Brain microvascular endothelial cell (primary cell): ENCODE data around the gene HIVEP1.
"Not testable (repeated sequence)": the region's sequence is repeated elsewhere in the genome, so short reads cannot be mapped to it uniquely, and the experiment has no call there.

Source experiments
- DNase-seq: peaks from one replicate; pipeline ENCODE4 v3.0.0-alpha.2; 2020
- H3K27ac ChIP-seq: fragments of 250-450 bp; sonication (Bioruptor Pico); 2 replicates; pipeline ENCODE4 v1.5.1; 2020; ENCODE audit warnings: mild to moderate bottlenecking, moderate library complexity
- H3K27me3 ChIP-seq: fragments of 250-450 bp; sonication (Bioruptor Pico); replicated peaks from 2 replicates; pipeline ENCODE4 v1.5.1; 2020; ENCODE audit warnings: mild to moderate bottlenecking
- H3K36me3 ChIP-seq: fragments of 250-450 bp; sonication (Bioruptor Pico); replicated peaks from 2 replicates; pipeline ENCODE4 v1.5.1; 2020; ENCODE audit warnings: mild to moderate bottlenecking
- H3K4me3 ChIP-seq: 2 replicates; pipeline ENCODE4 v1.5.1; 2011; ENCODE audit warnings: low read depth, mild to moderate bottlenecking, control low read depth, low read length, moderate library complexity
- in situ Hi-C: cut with HindIII; loops from 2 replicates; pipeline ENCODE4 v1.10.0; 2017; ENCODE audit warnings: low sequenced_read_pairs, low pct_ligation_motif_present
- TF ChIP-seq, protein P1 (sequence below): IDR thresholded peaks from 2 replicates; pipeline ENCODE4 v1.5.1; 2011; ENCODE audit warnings: low read depth, mild to moderate bottlenecking, moderate library complexity, low read length, control low read depth, inconsistent platforms; ENCODE audit errors: missing control alignments

The HIVEP1 gene

DNA sequence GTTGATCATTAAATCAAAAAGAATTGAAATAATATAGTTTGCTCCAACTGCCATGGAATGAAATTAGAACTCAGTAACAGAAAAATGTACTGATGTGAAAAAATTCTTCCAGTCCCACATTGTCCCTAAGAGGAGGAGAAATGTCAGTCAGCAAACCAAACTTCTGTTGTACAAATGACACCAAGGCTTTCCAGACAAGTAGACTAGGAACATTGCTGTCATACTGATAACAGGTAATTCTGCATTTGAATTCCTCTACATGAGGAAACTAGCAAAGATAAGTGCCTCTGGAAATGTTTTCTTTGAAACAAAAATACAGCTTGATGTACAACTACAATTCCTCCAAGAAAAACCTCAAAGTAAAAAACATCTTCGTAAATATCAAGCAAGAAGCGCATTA, 90.2 kb downstream of the HIVEP1 start:
- Histone ChIP-seq H3K36me3 (no peaks in the 10 kb centered on the region), H3K4me3 (no peak overlapping the region), H3K27ac (no peak overlapping the region), H3K27me3 (no peaks in the 10 kb centered on the region)
- no peak for DNase-seq
- in situ Hi-C loops, result no loop called here
- TF ChIP-seq, protein P1, sequence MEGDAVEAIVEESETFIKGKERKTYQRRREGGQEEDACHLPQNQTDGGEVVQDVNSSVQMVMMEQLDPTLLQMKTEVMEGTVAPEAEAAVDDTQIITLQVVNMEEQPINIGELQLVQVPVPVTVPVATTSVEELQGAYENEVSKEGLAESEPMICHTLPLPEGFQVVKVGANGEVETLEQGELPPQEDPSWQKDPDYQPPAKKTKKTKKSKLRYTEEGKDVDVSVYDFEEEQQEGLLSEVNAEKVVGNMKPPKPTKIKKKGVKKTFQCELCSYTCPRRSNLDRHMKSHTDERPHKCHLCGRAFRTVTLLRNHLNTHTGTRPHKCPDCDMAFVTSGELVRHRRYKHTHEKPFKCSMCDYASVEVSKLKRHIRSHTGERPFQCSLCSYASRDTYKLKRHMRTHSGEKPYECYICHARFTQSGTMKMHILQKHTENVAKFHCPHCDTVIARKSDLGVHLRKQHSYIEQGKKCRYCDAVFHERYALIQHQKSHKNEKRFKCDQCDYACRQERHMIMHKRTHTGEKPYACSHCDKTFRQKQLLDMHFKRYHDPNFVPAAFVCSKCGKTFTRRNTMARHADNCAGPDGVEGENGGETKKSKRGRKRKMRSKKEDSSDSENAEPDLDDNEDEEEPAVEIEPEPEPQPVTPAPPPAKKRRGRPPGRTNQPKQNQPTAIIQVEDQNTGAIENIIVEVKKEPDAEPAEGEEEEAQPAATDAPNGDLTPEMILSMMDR, result no peak

DNA sequence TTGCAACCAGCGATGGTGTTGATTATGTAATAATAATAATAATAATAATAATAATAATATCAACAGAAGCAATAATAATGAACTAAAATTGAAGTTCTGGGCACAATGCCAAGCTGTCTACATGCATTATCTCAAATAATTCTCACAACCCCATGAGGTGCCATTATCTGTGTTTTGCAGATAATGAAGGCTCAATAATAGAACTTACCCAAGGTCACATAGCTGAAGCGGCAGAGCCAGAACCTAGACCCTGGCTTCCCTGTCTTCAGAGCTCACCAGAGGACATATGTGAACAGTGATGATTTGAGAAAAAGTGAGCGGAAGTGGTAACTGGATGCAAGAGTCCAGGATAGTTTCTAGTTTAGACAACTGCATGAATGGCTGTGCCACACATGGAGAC, 91.0 kb downstream of the HIVEP1 start:
- Histone ChIP-seq H3K27me3 (no peaks in the 10 kb centered on the region), H3K36me3 (no peaks in the 10 kb centered on the region), H3K4me3 (no peak overlapping the region), H3K27ac (no peak overlapping the region)
- in situ Hi-C loops, result no loop called here
- TF ChIP-seq, protein P1, result no peak
- DNase-seq, result no peak

DNA sequence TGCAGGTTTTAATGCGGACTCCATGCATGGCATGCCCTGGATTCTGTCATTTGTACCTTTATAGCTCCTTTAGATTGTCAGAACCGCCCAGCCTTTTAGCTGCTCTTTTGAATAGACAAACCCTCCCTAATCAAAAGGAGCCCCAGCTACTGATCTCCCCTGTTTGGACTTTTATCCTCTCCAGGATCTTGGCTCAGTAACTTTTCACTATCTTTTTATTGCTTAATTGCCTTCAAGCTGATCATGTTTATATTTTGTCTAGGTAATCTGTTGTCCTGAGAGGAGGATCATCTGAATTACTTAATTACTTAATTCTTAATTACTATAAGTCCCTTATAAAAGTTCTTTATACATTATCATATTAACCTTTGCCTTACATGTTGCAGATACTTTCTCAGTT, 93.2 kb downstream of the HIVEP1 start:
- H3K4me3 ChIP-seq, result no peak overlapping the region
- no peak overlapping the region for H3K27ac ChIP-seq
- TF ChIP-seq, protein P1, result no peak
- H3K27me3 ChIP-seq, result no peaks in the 10 kb centered on the region
- peaks cover 11% of the 10 kb centered on the region for H3K36me3 ChIP-seq
- DNase-seq, result no peak
- in situ Hi-C loops, result no loop called here

DNA sequence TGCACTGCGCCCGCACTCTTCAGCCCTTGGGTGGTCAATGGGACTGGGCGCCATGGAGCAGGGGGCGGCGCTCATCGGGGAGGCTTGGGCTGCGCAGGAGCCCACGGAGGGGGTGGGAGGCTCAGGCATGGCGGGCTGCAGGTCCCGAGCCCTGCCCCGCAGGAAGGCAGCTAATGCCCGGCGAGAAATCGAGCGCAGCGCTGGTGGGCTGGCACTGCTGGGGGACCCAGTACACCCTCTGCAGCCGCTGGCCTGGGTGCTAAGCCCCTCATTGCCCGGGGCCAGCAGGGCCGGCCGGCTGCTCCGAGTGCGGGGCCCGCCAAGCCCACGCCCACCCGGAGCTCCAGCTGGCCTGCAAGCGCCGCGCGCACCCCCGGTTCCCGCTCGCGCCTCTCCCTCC, 96.3 kb downstream of the HIVEP1 start:
- peaks cover 16% of the 10 kb centered on the region for H3K36me3 ChIP-seq
- H3K27me3 ChIP-seq, H3K27ac ChIP-seq, in situ Hi-C loops, DNase-seq, H3K4me3 ChIP-seq: not testable (repeated sequence)

DNA sequence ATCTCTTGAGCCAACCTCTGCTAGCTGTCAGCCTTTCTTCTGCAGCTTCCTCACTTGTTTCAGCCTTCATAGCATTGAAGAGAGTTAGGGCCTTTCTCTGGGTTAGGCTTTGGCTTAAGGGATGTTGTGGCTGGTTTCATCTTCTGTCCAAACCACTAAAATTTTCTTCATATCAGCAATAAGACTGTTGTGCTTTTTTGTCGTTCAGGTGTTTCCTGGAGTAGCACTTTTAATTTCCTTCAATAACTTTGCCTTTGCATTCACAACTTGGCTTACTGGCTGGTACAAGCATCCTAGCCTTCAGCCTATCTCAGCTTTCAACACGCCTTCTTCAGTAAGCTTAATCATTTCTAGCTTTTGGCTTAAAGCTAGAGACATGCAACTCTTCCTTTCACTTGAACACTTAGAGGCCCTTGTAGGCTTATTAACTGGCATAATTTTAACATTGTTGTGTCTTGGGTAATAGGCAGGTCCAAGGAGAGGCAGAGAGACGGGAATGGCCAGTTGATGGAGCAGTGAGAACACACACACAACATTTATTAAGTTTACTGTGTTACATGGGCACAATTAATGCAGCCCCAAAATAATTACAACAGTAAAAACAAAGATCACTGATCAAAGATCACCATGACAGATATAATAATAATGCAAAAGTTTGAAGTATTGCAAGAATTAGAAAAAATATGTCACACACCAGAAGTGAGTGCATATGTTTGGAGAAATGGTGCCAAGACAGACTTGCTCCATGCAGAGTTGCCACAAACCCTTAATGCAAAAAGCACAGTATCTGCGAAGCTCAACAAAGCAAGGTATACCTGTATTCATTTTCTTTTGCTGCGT, 98.6 kb downstream of the HIVEP1 start:
- TF ChIP-seq, protein P1, result no peak
- peaks cover 16% of the 10 kb centered on the region for H3K36me3 ChIP-seq
- H3K27me3 ChIP-seq, result no peaks in the 10 kb centered on the region
- in situ Hi-C loops, result no loop called here
- no peak for DNase-seq
- no peak overlapping the region for H3K4me3 ChIP-seq
- H3K27ac ChIP-seq, result no peak overlapping the region

DNA sequence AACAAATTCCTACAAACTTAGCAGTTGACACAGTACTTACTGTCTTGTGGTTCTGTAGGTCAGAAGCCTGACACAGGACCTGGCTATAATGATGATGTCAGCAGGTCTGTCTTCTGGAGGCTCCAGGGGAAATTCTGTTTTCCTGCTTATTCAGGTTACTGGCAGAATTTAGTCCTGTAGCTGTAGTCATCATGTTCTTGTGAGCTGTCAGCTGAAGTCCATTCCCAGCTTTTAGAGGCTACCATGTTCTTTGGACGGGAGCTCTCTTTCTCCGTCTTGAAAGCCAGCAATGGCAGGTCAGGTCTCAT, 99.2 kb downstream of the HIVEP1 start:
- TF ChIP-seq, protein P1, result no peak
- Histone ChIP-seq H3K4me3 (no peak overlapping the region), H3K36me3 (peaks cover 16% of the 10 kb centered on the region), H3K27ac (no peak overlapping the region), H3K27me3 (no peaks in the 10 kb centered on the region)
- no peak for DNase-seq
- in situ Hi-C loops, result no loop called here
